Neural progenitor cell (in vitro differentiated cells): ENCODE data around the gene CDCA4. TPM values are rescaled to one million over a fixed set of nuclear protein-coding genes. Genes with fewer than 3 reads are reported as not detected.
A peak's percentile ranks its signal among the peaks of the same experiment; 100 is the strongest.

Experiments used
- DNase-seq: peaks from one replicate; pipeline ENCODE4 v3.0.0-alpha.2; 2016; ENCODE audit warnings: low spot score
- H2AFZ ChIP-seq: fragments of 200-600 bp; sonication (generic); replicated peaks from 2 replicates; pipeline ENCODE4 v1.6.1; 2016; ENCODE audit warnings: antibody characterized with exemption
- H3F3A ChIP-seq: fragments of 200-600 bp; sonication (generic); 2 replicates; pipeline ENCODE4 v1.6.1; 2016; ENCODE audit warnings: antibody characterized with exemption, low read depth
- H3K27ac ChIP-seq: fragments of 200-600 bp; sonication (generic); 2 replicates; pipeline ENCODE4 v1.5.1; 2016; ENCODE audit warnings: mild to moderate bottlenecking
- H3K27me3 ChIP-seq: fragments of 200-600 bp; sonication (generic); 2 replicates; pipeline ENCODE4 v1.6.1; 2016; ENCODE audit warnings: mild to moderate bottlenecking, moderate library complexity
- H3K36me3 ChIP-seq: fragments of 200-600 bp; sonication (generic); 2 replicates; pipeline ENCODE4 v1.5.1; 2016
- H3K4me1 ChIP-seq: fragments of 200-600 bp; sonication (generic); 2 replicates; pipeline ENCODE4 v1.6.1; 2016; ENCODE audit warnings: mixed run types
- H3K4me2 ChIP-seq: fragments of 200-600 bp; sonication (generic); 2 replicates; pipeline ENCODE4 v1.6.1; 2016
- H3K4me3 ChIP-seq: fragments of 200-600 bp; sonication (generic); 2 replicates; pipeline ENCODE4 v1.5.1; 2016
- H3K79me2 ChIP-seq: fragments of 200-600 bp; sonication (generic); 2 replicates; pipeline ENCODE4 v1.6.1; 2016; ENCODE audit warnings: low read depth
- H3K9ac ChIP-seq: fragments of 200-600 bp; sonication (generic); 2 replicates; pipeline ENCODE4 v1.6.1; 2016
- H3K9me3 ChIP-seq: fragments of 200-600 bp; sonication (generic); 2 replicates; pipeline ENCODE4 v1.5.1; 2016; ENCODE audit warnings: low read depth
- H4K20me1 ChIP-seq: fragments of 200-600 bp; sonication (generic); 2 replicates; pipeline ENCODE4 v1.6.1; 2016; ENCODE audit warnings: low read depth
- H3K27ac Mint-ChIP-seq: 3 replicates; pipeline ENCODE4 v1.8.0; 2021; ENCODE audit warnings: mixed read lengths
- H3K27me3 Mint-ChIP-seq: 2 replicates; pipeline ENCODE4 v1.8.0; 2022; ENCODE audit warnings: low read depth, mild to moderate bottlenecking, inconsistent platforms, moderate library complexity, mixed read lengths; ENCODE audit not compliant: insufficient read depth
- H3K36me3 Mint-ChIP-seq: 3 replicates; pipeline ENCODE4 v1.8.0; 2021; ENCODE audit warnings: mixed read lengths
- H3K4me1 Mint-ChIP-seq: 3 replicates; pipeline ENCODE4 v1.8.0; 2021; ENCODE audit warnings: mixed read lengths
- H3K4me3 Mint-ChIP-seq: 3 replicates; pipeline ENCODE4 v1.8.0; 2021; ENCODE audit warnings: mild to moderate bottlenecking, moderate library complexity, mixed read lengths
- H3K9me3 Mint-ChIP-seq: 3 replicates; pipeline ENCODE4 v1.8.0; 2020; ENCODE audit warnings: mixed read lengths
- EZH2 ChIP-seq: fragments of 200-600 bp; sonication (generic); IDR thresholded peaks from 2 replicates; pipeline ENCODE4 v1.6.1; 2017; ENCODE audit warnings: antibody characterized with exemption, mild to moderate bottlenecking, moderate library complexity
- EZH2phosphoT487 ChIP-seq: fragments of 200-600 bp; sonication (generic); IDR thresholded peaks from 2 replicates; pipeline ENCODE4 v1.6.1; 2017; ENCODE audit warnings: antibody characterized with exemption
- total RNA-seq: library from RNA; depleted of rRNA; stranded (reverse); fragments of >200 nt; gene quantifications from 2 replicates; pipeline ENCODE4 v1.2.3, GENCODE V29; 2015; ENCODE audit warnings: low replicate concordance
- TF ChIP-seq, protein P1 (sequence below): fragments of 200-600 bp; sonication (generic); IDR thresholded peaks from 2 replicates; pipeline ENCODE4 v1.5.1; 2017; ENCODE audit warnings: antibody characterized with exemption, mild to moderate bottlenecking

Gene CDCA4
- total RNA-seq, 1 donor from 2014 or later: 56.6 TPM

DNA sequence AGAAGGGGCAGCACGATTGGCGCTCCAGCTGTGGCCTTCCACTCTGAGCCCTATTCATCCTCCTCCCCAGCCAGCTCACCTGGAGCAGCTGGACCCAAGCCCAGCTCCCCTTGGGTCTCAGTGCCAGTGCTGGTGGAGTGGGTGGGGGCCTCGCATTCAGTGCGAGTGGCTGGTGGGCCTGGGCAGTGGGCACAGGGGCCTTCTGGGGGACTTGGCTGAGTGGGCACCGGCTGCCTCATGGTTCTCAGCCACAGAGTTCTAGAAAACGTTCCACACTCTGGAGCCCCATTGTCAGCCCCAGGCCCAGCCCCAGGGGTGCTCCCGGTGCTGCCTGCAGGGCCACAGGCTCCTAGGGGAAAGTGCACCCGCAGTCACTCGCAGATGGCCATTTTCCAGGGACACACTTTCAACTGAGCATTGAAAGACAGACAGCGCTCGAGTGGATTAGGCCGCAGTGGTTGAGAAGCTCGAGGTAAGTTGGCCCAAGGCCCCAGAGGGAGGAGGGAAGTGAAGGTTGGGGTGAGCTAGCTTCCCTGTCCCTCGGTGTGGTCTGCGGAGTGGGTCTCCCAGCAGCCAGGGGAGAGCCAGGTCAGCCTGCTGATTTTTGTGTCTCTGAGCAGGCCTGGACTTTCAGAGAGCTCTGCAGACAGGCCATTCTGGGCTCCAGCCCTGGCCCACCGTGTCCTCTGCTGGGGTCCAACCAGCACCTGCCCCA lies 31.5 kb downstream of the CDCA4 start:
- no peak overlapping the region for H3K27ac ChIP-seq
- no peaks in the 10 kb centered on the region for H3K79me2 ChIP-seq
- no peak overlapping the region for H3K4me3 ChIP-seq
- no peaks in the 10 kb centered on the region for H3K9me3 ChIP-seq
- H3K27me3 ChIP-seq: no peaks in the 10 kb centered on the region
- H4K20me1 ChIP-seq: peaks cover 7% of the 10 kb centered on the region
- H3K9ac ChIP-seq: no peak overlapping the region
- Mint-ChIP-seq H3K27ac (no peak overlapping the region), H3K27me3 (peaks cover 7% of the 10 kb centered on the region), H3K9me3 (peaks cover 2% of the 10 kb centered on the region), H3K4me3 (no peak overlapping the region), H3K36me3 (peaks cover 15% of the 10 kb centered on the region), H3K4me1 (peaks cover 9% of the 10 kb centered on the region)
- H3K4me2 ChIP-seq: no peak overlapping the region
- H3K36me3 ChIP-seq: no peaks in the 10 kb centered on the region
- no peaks in the 10 kb centered on the region for H3F3A ChIP-seq
- no peak for DNase-seq
- no peak overlapping the region for H2AFZ ChIP-seq
- TF ChIP-seq, protein P1, sequence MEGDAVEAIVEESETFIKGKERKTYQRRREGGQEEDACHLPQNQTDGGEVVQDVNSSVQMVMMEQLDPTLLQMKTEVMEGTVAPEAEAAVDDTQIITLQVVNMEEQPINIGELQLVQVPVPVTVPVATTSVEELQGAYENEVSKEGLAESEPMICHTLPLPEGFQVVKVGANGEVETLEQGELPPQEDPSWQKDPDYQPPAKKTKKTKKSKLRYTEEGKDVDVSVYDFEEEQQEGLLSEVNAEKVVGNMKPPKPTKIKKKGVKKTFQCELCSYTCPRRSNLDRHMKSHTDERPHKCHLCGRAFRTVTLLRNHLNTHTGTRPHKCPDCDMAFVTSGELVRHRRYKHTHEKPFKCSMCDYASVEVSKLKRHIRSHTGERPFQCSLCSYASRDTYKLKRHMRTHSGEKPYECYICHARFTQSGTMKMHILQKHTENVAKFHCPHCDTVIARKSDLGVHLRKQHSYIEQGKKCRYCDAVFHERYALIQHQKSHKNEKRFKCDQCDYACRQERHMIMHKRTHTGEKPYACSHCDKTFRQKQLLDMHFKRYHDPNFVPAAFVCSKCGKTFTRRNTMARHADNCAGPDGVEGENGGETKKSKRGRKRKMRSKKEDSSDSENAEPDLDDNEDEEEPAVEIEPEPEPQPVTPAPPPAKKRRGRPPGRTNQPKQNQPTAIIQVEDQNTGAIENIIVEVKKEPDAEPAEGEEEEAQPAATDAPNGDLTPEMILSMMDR: no peak
- H3K4me1 ChIP-seq: no peaks in the 10 kb centered on the region

DNA sequence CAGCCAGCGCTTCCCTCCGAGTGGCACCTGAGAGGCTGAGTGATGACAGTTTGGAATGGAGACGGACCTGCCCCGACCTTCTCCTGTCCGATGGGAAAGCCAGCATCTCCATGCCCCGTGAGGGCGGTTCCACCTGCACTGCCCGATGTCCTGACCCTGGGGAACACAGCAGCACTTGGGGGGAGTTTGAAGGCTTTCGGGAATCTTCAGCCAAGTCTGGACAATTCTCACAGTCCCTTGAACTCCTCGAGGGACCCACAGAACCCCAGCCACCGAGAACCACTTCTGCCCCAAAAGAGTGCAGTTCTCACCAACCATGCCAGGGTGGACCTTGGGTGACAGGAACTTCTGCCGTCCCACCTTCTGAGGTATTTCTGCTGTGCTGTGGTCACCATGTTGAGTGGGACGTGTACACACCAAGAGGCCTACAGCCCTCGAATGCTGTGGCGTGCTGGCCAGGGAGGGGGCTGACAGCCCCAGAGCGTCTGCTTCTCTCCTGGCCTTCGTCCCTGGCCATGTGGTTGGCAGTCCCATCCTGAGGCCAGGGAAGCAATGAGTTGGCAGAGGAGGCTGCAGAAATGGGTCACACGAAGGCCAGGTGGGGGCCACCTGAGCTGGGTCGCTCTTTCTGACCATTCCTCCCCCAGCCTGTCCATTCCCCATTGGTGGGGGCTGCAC lies 34.3 kb downstream of the CDCA4 start:
- peaks cover 7% of the 10 kb centered on the region for H4K20me1 ChIP-seq
- H3K4me3 Mint-ChIP-seq: peak overlapping the region; percentile 84
- H3F3A ChIP-seq: no peaks in the 10 kb centered on the region
- H3K27me3 ChIP-seq: no peaks in the 10 kb centered on the region
- H3K9me3 ChIP-seq: no peaks in the 10 kb centered on the region
- no peaks in the 10 kb centered on the region for H3K9me3 Mint-ChIP-seq
- H3K36me3 ChIP-seq: no peaks in the 10 kb centered on the region
- TF ChIP-seq EZH2phosphoT487: no peak
- TF ChIP-seq, protein P1: no peak
- TF ChIP-seq EZH2: no peak
- peak overlapping the region; percentile 71 for H3K9ac ChIP-seq
- no peak overlapping the region for H2AFZ ChIP-seq
- H3K4me2 ChIP-seq: peak overlapping the region; percentile 100
- DNase-seq: no peak
- H3K4me1 ChIP-seq: no peaks in the 10 kb centered on the region
- no peak overlapping the region for H3K27ac ChIP-seq
- no peaks in the 10 kb centered on the region for H3K79me2 ChIP-seq
- H3K27ac Mint-ChIP-seq: no peak overlapping the region
- H3K36me3 Mint-ChIP-seq: no peaks in the 10 kb centered on the region
- H3K4me3 ChIP-seq: peak overlapping the region; percentile 97
- peaks cover 13% of the 10 kb centered on the region for H3K4me1 Mint-ChIP-seq
- H3K27me3 Mint-ChIP-seq: peaks cover 7% of the 10 kb centered on the region

DNA sequence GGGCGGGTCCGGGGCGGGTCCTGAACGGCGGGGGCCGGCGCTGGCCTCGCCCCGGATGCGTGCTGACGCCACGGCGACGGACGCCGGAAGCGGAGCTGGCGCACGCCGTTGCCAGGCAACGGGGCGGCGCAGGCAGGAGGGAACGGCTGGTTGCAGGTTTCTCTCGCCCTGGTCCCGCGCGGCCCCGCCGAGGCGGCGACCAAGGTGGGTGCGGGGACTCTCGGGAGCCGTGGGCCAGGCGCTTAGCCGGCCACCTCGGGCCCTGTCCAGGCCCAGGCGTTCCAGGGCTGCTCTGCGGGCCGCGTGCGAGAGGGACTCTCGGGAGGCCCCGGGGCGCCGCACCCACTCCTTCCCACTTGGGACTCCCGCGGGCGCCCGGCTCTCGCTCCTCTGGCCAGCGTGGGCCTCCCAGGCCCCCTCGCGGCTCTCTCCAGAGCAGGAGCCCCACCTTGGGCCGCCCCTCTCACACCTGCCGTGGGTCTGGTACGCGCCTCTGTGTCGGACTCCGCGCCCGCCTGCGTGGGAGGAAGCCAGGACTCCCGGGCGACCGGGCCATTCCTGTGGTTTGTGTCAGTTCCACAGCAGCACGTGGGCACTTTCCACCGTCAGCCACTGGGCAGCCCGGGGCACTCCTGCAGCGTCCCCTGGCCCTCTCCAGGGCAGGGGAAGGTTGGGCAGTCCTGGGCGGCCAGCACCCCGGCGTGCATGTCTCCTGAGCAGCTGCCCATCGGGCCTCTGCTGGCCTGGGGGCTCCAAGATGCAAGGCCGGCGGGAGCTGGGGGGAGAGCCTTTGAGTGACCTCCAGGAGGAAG lies 35.0 kb downstream of the CDCA4 start, which contains the start of gene CLBA1:
Gene CLBA1 (plus strand): TSS at position 114 of the 812 bp plus-strand sequence. CDS start 644 bp downstream, at position 758.
- Histone ChIP-seq H4K20me1 (peaks cover 7% of the 10 kb centered on the region), H3K79me2 (no peaks in the 10 kb centered on the region), H3K9me3 (no peaks in the 10 kb centered on the region), H3K4me1 (no peaks in the 10 kb centered on the region), H3K27ac (no peak within 1 kb of the TSS), H3K27me3 (peaks cover 6% of the 10 kb centered on the region), H3K36me3 (no peaks in the 10 kb centered on the region), H3K9ac (peak within 1 kb of the TSS; percentile 71), H3K4me2 (peak within 1 kb of the TSS; percentile 100), H3F3A (no peaks in the 10 kb centered on the region), H2AFZ (peak within 1 kb of the TSS; percentile 85), H3K4me3 (peak within 1 kb of the TSS; percentile 97)
- DNase-seq: peak; percentile 97
- TF ChIP-seq EZH2 (no peak), EZH2phosphoT487 (no peak)
- TF ChIP-seq, protein P1: no peak
- peak within 1 kb of the TSS; percentile 84 for H3K4me3 Mint-ChIP-seq
- H3K27ac Mint-ChIP-seq: peak within 1 kb of the TSS; percentile 37
- no peaks in the 10 kb centered on the region for H3K36me3 Mint-ChIP-seq
- H3K4me1 Mint-ChIP-seq: peaks cover 13% of the 10 kb centered on the region
- no peaks in the 10 kb centered on the region for H3K9me3 Mint-ChIP-seq
- H3K27me3 Mint-ChIP-seq: peaks cover 7% of the 10 kb centered on the region
